NCI-H187 (cell line): ENCODE measurements around the gene EIF4EBP2.

ENCODE experiments used
- DNase-seq, 2 experiments: peaks; one replicate each; lab custom pipeline; 2025; lab: John Stamatoyannopoulos, UW

Gene EIF4EBP2

GRCh38 chr10:70379581-70380176, 24.3 kb upstream of the EIF4EBP2 start:
- DNase-seq: peak in 1 of 2 experiments; percentile 10

DNA sequence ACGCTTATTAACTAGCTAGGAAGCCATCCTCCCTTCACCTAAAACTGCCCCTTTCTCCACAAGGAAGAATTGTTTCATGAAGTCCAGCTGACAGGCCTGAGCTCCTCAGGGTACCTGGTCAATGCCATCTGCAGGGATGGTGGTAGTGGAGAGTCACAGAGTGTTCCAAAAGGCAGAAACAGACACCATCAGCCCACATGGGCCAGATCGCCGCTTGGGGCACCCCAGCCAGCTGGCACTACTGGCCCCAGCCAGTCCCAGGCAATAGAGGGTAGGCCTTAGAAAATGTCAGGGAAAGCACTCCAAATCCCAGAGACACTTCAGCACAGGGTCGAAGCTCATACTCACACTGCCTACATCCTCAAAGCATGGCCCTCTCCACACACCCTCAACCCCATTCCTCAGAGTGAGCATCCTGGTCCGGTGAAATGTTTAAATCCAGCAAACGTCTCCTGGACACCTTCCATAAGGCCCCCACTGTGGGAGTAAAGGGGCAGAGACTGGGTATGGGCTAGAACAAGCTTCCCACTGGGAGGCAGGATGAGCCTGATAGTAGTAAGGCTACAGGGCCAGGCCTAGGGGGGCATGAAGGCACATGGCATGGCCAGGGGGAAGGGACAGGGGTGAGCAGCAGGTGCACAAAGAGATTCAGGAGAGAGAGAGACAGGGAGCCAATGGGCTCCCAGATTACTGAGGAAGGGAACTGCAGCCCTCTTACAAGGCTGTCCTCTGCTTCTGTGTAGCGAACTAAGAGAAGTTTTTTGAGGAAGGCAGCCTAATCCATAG, 23.4 kb upstream of the EIF4EBP2 start:
- DNase-seq: no peak

DNA sequence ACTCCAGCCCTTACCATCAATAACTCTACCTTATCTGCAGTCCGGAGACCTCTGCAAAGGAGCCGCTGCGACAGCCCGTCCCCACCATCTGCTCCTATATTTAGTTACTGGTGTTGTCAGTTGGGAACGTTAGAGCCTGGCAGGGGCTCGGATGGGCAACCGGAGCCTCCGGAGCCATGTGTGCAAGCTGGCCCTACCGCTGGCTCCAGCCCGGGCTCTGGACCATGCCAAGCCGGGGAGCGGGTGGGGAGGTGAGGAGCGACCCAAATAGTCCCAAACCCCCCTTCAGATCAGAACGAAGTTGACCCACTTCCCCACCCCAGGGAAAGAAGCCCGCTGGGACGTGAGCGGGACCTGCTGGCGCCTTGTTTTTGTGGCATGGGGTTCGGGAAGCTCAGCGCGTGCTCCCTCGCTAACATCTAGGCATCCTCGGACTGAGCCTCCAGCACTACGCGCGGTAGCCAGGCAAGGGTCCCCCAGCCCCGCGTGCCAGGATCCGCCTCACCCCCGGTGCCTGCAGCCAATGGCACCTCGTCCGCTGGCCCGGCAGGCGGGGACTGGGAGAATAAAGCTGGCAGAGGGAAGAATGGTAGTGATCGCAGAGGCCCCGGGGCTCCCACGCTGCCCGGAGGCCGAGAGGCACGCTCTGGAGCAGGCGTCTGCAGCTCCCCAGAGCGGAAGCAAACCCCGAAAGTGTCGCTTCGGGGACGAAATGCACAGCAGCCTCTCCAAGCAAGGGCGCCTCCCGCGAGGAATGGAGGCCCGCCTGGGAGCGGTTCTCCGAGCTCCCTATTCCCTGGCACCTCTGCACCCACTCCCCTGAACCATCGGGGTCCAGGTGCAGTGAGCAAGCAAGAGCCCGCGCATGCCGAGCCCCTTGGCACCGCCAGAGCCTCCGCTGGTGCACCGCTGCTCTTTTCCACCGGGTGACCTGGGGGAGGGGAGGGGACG, 22.2 kb upstream of the EIF4EBP2 start:
- peak; percentile 10 to 42 for DNase-seq

GRCh38 chr10:70391654-70392053, 12.3 kb upstream of the EIF4EBP2 start:
- DNase-seq: no peak

DNA sequence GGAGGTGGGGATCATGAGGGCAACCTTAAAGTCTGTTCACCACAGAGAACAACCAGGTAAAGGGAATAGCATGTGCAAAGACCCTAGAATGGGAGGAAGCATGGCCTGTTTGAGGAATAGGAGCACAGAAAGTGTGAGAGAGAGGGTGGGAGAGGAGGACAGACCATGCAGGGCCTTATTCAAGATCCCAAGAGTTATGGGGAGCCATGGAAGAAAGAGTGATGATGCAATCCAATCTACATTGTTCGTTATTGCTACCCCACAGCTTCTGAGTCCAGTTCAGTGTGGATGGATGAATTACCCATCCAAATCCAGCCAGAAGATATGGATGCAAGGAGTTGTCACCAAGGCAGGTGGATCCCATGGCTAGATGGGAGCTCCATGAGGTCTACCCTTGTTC, 7.8 kb upstream of the EIF4EBP2 start:
- no peak for DNase-seq

- DNase-seq: no peak
Observed at GRCh38 chr10:70399177-70399576, 4.8 kb upstream of the EIF4EBP2 start.

- DNase-seq: no peak
Observed at GRCh38 chr10:70403483-70404035, 386 bp upstream of the EIF4EBP2 start.

DNA sequence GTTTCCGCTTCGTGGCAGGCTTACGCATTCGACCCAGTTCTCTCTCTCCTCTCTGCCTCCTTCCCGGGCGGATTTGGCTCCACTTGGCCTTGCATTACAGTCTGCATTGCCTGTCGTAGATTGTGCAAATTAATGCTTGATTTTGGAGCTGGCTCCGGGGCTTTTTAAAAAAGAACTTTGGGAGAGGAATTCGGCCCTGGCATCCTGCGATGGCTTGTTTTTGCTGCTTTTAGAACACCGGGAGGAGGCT, 767 bp downstream of the EIF4EBP2 start:
- DNase-seq: no peak

DNA sequence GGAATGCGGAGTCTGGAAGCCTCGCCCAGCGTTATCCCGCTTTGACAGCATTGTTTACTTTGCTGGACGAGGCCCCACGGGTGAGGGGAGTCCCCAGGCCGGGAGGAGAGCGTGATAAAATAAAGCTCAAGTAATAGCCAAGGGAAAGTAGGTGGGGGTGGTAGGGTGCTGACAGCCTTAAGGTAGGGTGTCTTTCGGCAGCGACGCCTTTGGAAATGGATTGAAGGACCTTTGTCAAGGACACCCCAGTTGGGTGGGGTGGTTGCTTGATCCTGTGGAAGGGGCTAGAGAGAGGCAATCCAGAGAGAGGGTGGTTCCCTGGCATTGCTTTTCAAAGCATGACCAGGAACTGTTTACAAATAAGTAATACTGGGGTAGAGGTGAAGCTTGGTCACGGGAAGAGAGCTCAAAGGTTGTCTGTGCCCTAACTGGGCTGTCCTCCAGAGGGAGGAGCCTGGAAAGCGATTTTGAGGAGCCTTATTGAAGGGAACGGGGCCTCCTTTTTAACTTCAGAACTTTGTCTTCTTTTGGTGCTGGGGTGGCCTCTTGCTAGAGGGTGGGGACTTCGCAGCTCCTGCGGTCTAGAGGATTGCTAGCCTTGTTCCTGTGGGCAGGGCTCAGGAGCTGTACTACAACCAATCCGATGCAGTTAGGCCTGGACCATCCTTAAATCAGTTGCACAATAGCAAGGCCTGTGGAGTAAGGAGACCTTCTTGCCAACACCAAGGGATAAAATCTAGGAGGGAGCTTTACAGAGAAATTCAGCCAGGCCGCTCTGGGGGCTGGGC, 1.3 kb downstream of the EIF4EBP2 start:
- DNase-seq: no peak

GRCh38 chr10:70409772-70410171, 5.8 kb downstream of the EIF4EBP2 start:
- DNase-seq: no peak

- DNase-seq: no peak
Observed at GRCh38 chr10:70410608-70411007, 6.7 kb downstream of the EIF4EBP2 start.

DNA sequence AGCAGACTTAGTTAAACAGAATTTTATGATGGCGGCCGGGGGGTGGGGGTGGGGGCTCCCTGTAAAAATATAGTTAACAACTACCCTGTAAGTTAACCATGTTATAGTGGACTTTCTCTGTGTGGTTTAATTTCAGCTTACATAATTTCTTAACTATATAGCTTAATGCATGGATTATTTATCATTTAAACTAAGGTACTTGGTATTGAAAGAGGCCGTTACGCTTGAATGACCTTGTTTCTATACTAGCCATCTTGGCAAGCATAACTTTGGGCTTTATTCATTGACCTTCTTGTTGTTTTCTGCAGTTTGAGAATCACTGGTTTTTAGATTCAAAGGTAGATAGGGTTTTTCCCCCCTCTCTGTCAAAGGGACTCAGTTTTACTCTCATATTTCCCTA, 8.4 kb downstream of the EIF4EBP2 start:
- DNase-seq: no peak

DNA sequence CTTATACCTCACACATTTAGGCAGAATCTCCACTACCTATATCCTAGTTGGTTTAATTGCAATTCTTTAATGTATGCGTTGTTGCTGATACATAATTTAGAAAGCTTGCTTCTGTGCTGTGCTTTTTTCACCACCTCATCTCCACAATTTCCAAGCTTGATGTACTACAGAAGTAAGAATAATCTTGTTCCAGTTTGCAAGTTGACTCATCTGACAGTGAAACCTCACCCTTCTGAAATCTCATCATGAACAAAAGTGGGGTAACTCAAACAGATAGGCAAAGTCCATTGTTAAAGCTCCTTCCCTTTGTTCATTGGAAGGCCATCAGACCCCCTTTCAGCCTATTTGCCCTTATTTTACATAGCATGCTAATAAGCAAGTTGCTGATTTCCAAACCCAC, 13.6 kb downstream of the EIF4EBP2 start:
- DNase-seq: no peak

- DNase-seq: no peak
Observed at GRCh38 chr10:70418229-70418628, 14.3 kb downstream of the EIF4EBP2 start.

DNA sequence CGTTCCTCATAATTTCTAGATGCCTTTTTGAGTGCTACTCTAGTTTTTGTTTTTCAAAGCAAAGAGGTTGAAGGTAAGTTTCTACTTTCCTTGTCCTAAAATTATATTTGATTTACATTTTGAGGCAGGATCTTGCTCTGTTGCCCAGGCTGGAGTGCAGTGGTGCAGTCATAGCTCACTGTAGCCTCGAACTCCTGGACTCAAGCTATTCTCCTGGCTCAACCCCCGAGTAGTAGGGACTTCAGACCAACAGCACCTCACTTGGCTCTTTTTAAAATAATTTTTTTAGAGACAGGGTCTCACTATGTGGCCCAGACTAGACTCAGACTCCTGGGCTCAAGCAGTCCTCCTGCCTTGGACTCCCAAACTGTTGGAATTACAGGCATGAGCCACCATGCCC, 14.8 kb downstream of the EIF4EBP2 start:
- DNase-seq: no peak

GRCh38 chr10:70424320-70424719, 20.4 kb downstream of the EIF4EBP2 start:
- no peak for DNase-seq

GRCh38 chr10:70425096-70425495, 21.2 kb downstream of the EIF4EBP2 start:
- no peak for DNase-seq

DNA sequence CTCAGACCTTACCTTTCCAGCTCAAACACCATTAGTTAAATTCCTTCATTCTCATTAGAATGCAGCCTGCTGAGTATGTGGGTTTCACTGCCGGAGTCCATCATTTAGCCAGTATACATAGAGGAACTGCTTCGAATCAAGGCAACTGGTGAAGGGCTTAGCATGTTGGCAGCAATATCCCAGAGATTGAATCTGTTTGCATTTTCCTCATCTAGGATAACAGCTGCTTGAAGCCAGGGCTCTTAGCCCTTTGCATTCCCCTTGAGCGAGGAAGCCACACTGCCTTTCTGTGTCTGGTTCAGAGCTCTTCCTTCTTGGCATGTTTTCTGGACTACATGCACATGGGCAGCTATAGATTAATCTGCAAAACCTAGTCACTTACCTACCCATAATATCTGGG, 22.9 kb downstream of the EIF4EBP2 start:
- no peak for DNase-seq

DNA sequence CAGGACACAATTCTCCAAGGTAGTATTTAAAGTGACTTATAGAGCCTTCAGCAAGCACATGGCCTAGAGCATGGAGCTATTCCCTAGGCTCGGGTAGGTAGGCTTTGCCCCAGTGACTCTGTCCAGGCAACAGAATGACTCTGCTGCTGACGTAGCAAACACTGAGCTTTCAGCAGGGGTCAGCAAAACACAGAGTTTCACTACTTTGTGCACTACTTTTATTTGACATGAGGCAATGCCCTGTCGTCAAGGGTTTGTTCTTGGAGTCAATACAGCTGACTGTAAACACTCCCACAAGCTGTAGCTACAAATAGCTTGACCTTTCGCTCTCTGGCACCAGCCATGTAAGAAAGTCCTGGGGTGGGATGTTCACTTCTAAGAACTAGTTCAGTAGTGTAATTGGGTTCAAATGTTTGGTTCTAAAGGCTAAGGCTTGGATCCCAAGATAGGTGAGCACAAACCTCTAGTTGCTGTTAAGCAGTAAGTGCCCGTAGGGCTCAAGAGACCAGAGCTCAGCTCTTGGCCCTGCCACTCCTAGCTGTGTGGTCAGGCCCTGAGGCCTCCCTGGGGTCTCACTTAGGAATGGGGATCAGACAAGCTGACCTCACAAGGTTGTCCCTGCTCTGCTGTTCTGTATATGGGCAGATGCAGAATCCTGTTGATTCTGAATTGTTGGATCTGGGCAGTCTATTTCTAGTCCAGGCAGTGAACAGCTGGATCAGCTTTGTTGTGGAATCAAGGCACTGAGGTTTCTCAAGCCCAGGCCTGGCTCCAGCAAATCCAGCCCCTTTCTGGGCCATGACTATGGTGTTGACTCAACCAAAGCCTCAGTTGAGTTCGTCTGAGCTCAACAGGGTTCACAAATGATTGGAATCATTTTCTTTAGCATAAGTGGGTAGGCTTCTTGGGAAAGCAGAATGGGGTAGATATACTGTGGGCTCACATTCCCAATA, 26.8 kb downstream of the EIF4EBP2 start:
- DNase-seq: no peak

DNA sequence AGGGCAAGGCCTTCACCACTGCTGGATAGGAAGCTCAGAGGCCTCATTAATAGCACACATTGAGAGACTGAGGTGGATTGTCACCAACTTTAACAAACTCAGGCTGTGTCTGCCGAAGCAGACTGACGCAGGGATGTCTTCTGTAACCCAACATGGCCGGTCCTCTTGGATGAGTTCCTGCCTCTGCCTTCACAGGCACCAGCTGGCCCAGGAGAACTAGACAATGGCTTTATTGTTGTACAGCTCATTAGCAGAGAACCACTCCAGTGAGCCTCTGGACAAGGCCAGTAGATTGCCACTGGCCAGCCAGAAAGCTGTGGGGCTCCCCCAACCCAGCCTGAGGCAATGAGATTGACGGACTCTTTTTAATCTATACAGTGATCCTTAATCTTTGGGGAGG, 28.2 kb downstream of the EIF4EBP2 start:
- DNase-seq: no peak
